IMR-90 (cell line): ENCODE data around the gene CEBPB. TPM values are rescaled to one million over a fixed set of nuclear protein-coding genes. Genes with fewer than 3 reads are reported as not detected.

Experiments used
- ATAC-seq: fragments of 200-7000 bp; cut with Tn5 transposase; 2 replicates; pipeline ENCODE4 v1.9.1; 2020; ENCODE audit warnings: low read depth, mild to moderate bottlenecking, moderate library complexity
- BruUV-seq: library from RNA; stranded (reverse); fragments of 400-500 nt; replicated peaks from 2 replicates; lab custom pipeline; 2021; lab: Mats Ljungman, UMichigan
- CTCF ChIA-PET: fragments of 300-600 bp; formaldehyde crosslinking; extraction: SDS; loops from one replicate; lab custom pipeline; 2021; ENCODE audit warnings: antibody characterized with exemption; lab: Yijun Ruan, JAX
- POLR2A ChIA-PET: fragments of 300-600 bp; sonication (Branson Sonifier 250); formaldehyde crosslinking; loops from one replicate; lab custom pipeline; 2022; ENCODE audit warnings: antibody characterized with exemption; ENCODE audit not compliant: unreplicated experiment; lab: Charles Lee
- DNase-seq: peaks from one replicate; pipeline ENCODE4 v3.0.0; 2013
- H2AFZ ChIP-seq: replicated peaks from 2 replicates; pipeline ENCODE3; 2013; ENCODE audit warnings: low read length, mild to moderate bottlenecking; ENCODE audit not compliant: poor library complexity
- H2AK5ac ChIP-seq: 2 replicates; pipeline ENCODE4 v1.6.1; 2013; ENCODE audit warnings: low read depth, low read length, inconsistent platforms
- H2AK9ac ChIP-seq: replicated peaks from 2 replicates; pipeline ENCODE3; 2013; ENCODE audit warnings: mild to moderate bottlenecking, low read depth, low read length, moderate library complexity; ENCODE audit not compliant: poor library complexity
- H2BK120ac ChIP-seq: 2 replicates; pipeline ENCODE4 v1.6.1; 2013; ENCODE audit warnings: low read depth, low read length, inconsistent platforms
- H2BK15ac ChIP-seq: 3 replicates; pipeline ENCODE4 v1.6.1; 2013; ENCODE audit warnings: low read depth, low read length, inconsistent platforms
- H2BK20ac ChIP-seq: 2 replicates; pipeline ENCODE4 v1.6.1; 2013; ENCODE audit warnings: low read depth, mild to moderate bottlenecking, inconsistent platforms, low read length, moderate library complexity
- H2BK5ac ChIP-seq: 2 replicates; pipeline ENCODE4 v1.6.1; 2013; ENCODE audit warnings: mild to moderate bottlenecking, low read depth, low read length, inconsistent platforms; ENCODE audit not compliant: poor library complexity, severe bottlenecking
- H3K14ac ChIP-seq: replicated peaks from 2 replicates; pipeline ENCODE4 v1.6.1; 2013; ENCODE audit warnings: low read depth, low read length, inconsistent platforms
- H3K18ac ChIP-seq: 2 replicates; pipeline ENCODE4 v1.6.1; 2013; ENCODE audit warnings: low read depth, low read length, control low read depth
- H3K23ac ChIP-seq: 2 replicates; pipeline ENCODE4 v1.6.1; 2013; ENCODE audit warnings: low read depth, low read length, inconsistent platforms
- H3K27ac ChIP-seq: 2 replicates; pipeline ENCODE4 v1.5.1; 2013; ENCODE audit warnings: mild to moderate bottlenecking, control low read depth, low read length; ENCODE audit not compliant: insufficient read depth
- H3K27me3 ChIP-seq: 2 replicates; pipeline ENCODE4 v1.6.1; 2013; ENCODE audit warnings: low read length; ENCODE audit not compliant: control insufficient read depth, insufficient read depth
- H3K36me3 ChIP-seq: 2 replicates; pipeline ENCODE4 v1.6.1; 2013; ENCODE audit warnings: low read length, mixed read lengths; ENCODE audit not compliant: control insufficient read depth, insufficient read depth
- H3K4ac ChIP-seq: 2 replicates; pipeline ENCODE4 v1.6.1; 2013; ENCODE audit warnings: low read depth, low read length, inconsistent platforms
- H3K4me1 ChIP-seq: 2 replicates; pipeline ENCODE4 v1.6.1; 2013; ENCODE audit warnings: low read length, mixed read lengths; ENCODE audit not compliant: control insufficient read depth, insufficient read depth
- H3K4me2 ChIP-seq: 2 replicates; pipeline ENCODE4 v1.6.1; 2013; ENCODE audit warnings: low read depth, mild to moderate bottlenecking, control low read depth, low read length, moderate library complexity
- H3K4me3 ChIP-seq: 2 replicates; pipeline ENCODE4 v1.5.1; 2013; ENCODE audit warnings: low read depth, mild to moderate bottlenecking, control low read depth, low read length, moderate library complexity; ENCODE audit not compliant: insufficient read depth
- H3K56ac ChIP-seq: 2 replicates; pipeline ENCODE4 v1.6.1; 2013; ENCODE audit warnings: low read length, inconsistent platforms; ENCODE audit not compliant: insufficient read depth; ENCODE audit errors: extremely low read depth
- H3K79me1 ChIP-seq, 2 experiments: 2 replicates each; pipeline ENCODE4 v1.6.1; 2013; ENCODE audit warnings: low read length in 2 of 2, inconsistent platforms in 1 of 2, low read depth in 1 of 2
- H3K9ac ChIP-seq: 2 replicates; pipeline ENCODE4 v1.6.1; 2013; ENCODE audit warnings: low read depth, low read length, control low read depth
- H3K9me1 ChIP-seq: 2 replicates; pipeline ENCODE4 v1.6.1; 2013; ENCODE audit warnings: low read length, inconsistent platforms; ENCODE audit not compliant: insufficient read depth
- H3K9me3 ChIP-seq: 2 replicates; pipeline ENCODE4 v1.6.1; 2013; ENCODE audit warnings: low read length; ENCODE audit not compliant: control insufficient read depth, insufficient read depth
- H4K20me1 ChIP-seq: 2 replicates; pipeline ENCODE4 v1.6.1; 2013; ENCODE audit warnings: low read length, inconsistent platforms; ENCODE audit not compliant: insufficient read depth
- H4K5ac ChIP-seq: 2 replicates; pipeline ENCODE4 v1.6.1; 2013; ENCODE audit warnings: mild to moderate bottlenecking, low read depth, low read length, control low read depth
- H4K8ac ChIP-seq, 2 experiments: 2 replicates each; pipeline ENCODE4 v1.6.1; 2013; ENCODE audit warnings: low read depth in 2 of 2, low read length in 2 of 2, control low read depth in 1 of 2, inconsistent platforms in 1 of 2
- H4K91ac ChIP-seq: 2 replicates; pipeline ENCODE4 v1.6.1; 2013; ENCODE audit warnings: low read depth, low read length, inconsistent platforms; ENCODE audit not compliant: insufficient read depth
- BHLHE40 ChIP-seq: fragments of 150-350 bp; IDR thresholded peaks from 2 replicates; pipeline ENCODE4 v1.6.1; 2016; ENCODE audit warnings: mild to moderate bottlenecking, low read depth, low read length
- CEBPB ChIP-seq: IDR thresholded peaks from 2 replicates; pipeline ENCODE4 v1.6.1; 2012; ENCODE audit warnings: low read depth, low read length, improper control_type of control experiment
- CHD1 ChIP-seq: IDR thresholded peaks from 2 replicates; pipeline ENCODE4 v1.6.1; 2012; ENCODE audit warnings: low read depth, low read length, improper control_type of control experiment
- FOS ChIP-seq: fragments of 150-350 bp; IDR thresholded peaks from 2 replicates; pipeline ENCODE4 v1.6.1; 2016; ENCODE audit warnings: low read depth, low read length
- MAFK ChIP-seq: IDR thresholded peaks from 2 replicates; pipeline ENCODE4 v1.6.1; 2012; ENCODE audit warnings: low read depth, low read length, improper control_type of control experiment
- MXI1 ChIP-seq: IDR thresholded peaks from 2 replicates; pipeline ENCODE4 v1.6.1; 2012; ENCODE audit warnings: low read depth, mild to moderate bottlenecking, low read length, moderate library complexity, borderline replicate concordance
- POLR2A ChIP-seq: IDR thresholded peaks from 2 replicates; pipeline ENCODE4 v1.6.1; 2012; ENCODE audit warnings: mild to moderate bottlenecking, low read depth, low read length
- RCOR1 ChIP-seq: IDR thresholded peaks from 2 replicates; pipeline ENCODE4 v1.6.1; 2012; ENCODE audit warnings: mild to moderate bottlenecking, low read length, improper control_type of control experiment; ENCODE audit not compliant: insufficient replicate concordance
- RFX5 ChIP-seq: IDR thresholded peaks from 2 replicates; pipeline ENCODE4 v1.8.0; 2012; ENCODE audit warnings: low read depth, mild to moderate bottlenecking, low read length, moderate library complexity
- SMC3 ChIP-seq: fragments of 150-350 bp; IDR thresholded peaks from 2 replicates; pipeline ENCODE4 v1.6.1; 2016; ENCODE audit warnings: low read depth, mild to moderate bottlenecking, antibody characterized with exemption, low read length, moderate library complexity
- WGBS, 2 experiments: methylation state at CpG; one replicate each; pipeline versions ENCODE4 v1.1.5 to v1.1.7; 2013; ENCODE audit warnings: missing lambda C conversion rate in 2 of 2; ENCODE audit not compliant: insufficient read length in 1 of 2; ENCODE audit errors: extremely low coverage in 2 of 2; 5-methylcytosine and 5-hydroxymethylcytosine counted together
- dilution Hi-C: fragments of 300-500 bp; cut with HindIII; formaldehyde crosslinking; loops from one replicate; pipeline ENCODE4 v1.14.3; 2018; ENCODE audit warnings: low sequenced_read_pairs; ENCODE audit not compliant: unreplicated experiment
- in situ Hi-C: fragments of 300-500 bp; cut with MboI; formaldehyde crosslinking; loops from 3 replicates; pipeline ENCODE4 v1.14.3; 2019; ENCODE audit warnings: low sequenced_read_pairs, inconsistent platforms, mixed read lengths
- intact Hi-C: fragments of 100-400 bp; cut with micrococcal nuclease; formaldehyde crosslinking; loops from 2 replicates; pipeline ENCODE4 v1.10.0; 2022
- polyA plus RNA-seq, 3 experiments: library from polyadenylated mRNA; depleted of rRNA; stranded (reverse); fragments of >200 nt; gene quantifications; 2 replicates each; pipeline ENCODE4 v1.2.3, GENCODE V29; 2012; ENCODE audit warnings: low replicate concordance in 1 of 3
- total RNA-seq: library from RNA; depleted of rRNA; stranded (reverse); fragments of >200 nt; gene quantifications from 2 replicates; pipeline ENCODE4 v1.2.3, GENCODE V29; 2012
- TF ChIP-seq, protein P1 (sequence below): fragments of 150-350 bp; IDR thresholded peaks from 2 replicates; pipeline ENCODE4 v1.6.1; 2017; ENCODE audit warnings: mild to moderate bottlenecking, antibody characterized with exemption, low read length, low read depth
- TF ChIP-seq, protein P2 (sequence below): fragments of 150-350 bp; IDR thresholded peaks from 2 replicates; pipeline ENCODE4 v1.6.1; 2016; ENCODE audit warnings: low read depth, mild to moderate bottlenecking, low read length, moderate library complexity, borderline replicate concordance
- TF ChIP-seq, protein P3 (sequence below): conservative IDR thresholded peaks from 2 replicates; pipeline ENCODE4 v1.5.1; 2012; ENCODE audit warnings: mild to moderate bottlenecking, low read depth, low read length, improper control_type of control experiment

CEBPB gene
- total and polyA plus RNA-seq, 2 of the 4 experiments (the other 2 are of a cell fraction) = 3.4 to 17.4 TPM

DNA sequence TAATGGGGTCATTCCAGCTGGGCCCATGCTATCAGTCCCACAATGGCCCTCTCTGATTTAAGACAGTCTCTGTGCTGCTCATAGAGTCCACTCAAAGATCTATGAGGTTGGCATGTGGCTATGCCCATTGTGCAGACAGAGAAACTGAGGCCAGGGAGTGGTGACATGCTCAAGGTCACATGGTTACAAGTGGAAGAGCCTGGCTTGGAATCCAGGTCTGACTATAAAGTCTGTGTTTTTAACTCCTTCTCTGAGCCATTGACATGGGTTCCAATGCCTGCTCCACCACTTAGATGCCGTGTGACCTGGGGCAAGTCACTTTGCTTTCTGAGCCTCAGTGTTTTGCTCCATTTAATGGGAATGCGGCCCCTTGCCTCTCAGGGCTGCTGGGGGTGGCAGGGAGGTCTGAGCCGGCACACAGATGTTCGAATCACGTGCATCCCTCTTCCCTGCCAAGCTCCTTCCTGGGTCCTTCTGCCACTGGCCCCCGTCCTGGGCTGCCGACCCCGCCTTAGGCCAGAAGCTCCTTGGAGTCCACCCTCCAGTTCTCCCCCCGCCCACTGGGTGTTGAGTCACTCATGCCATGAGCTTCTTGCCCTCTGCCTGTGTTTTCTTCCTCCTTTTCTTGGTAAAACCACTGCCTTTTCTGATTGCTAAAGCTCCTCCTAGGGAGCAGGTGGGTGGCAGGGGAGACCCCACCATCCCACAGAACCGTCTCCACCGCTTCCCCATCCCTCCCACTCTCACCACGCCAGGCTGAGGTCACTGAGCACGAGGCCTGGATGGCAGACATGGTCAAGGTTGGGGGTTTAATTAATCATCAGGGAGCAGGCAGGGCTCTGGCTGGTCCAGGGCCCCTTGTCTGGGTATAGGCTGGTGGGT, 35.7 kb downstream of the CEBPB start:
- Histone ChIP-seq H3K4ac (peak overlapping the region; percentile 87), H3K9me3 (peaks cover 2% of the 10 kb centered on the region; the same call in 1 of the 2 replicates), H3K56ac (no peak overlapping the region), H3K4me3 (no peak overlapping the region), H2BK5ac (peak overlapping the region; percentile 79), H3K4me2 (no peak overlapping the region), H2BK20ac (peak overlapping the region; percentile 96), H4K5ac (peak overlapping the region; percentile 90), H3K27ac (peak overlapping the region; percentile 68), H4K8ac (peak overlapping the region; percentile 41 to 93; a peak in 3 of 4 replicates), H3K79me1 (peaks cover 0 to 6% of the 10 kb centered on the region in 2 experiments; a peak in 2 of 4 replicates), H3K36me3 (no peaks in the 10 kb centered on the region), H2AFZ (peak overlapping the region; percentile 88), H3K9ac (no peak overlapping the region), H2AK5ac (peak overlapping the region; percentile 98), H3K14ac (peak overlapping the region; percentile 97), H3K9me1 (peaks cover 25% of the 10 kb centered on the region), H4K91ac (peak overlapping the region; percentile 89), H2BK15ac (peak overlapping the region; percentile 90; the same call in 2 of the 3 replicates), H3K23ac (peak overlapping the region; percentile 58), H4K20me1 (no peaks in the 10 kb centered on the region), H3K27me3 (no peaks in the 10 kb centered on the region), H3K18ac (peak overlapping the region; percentile 84), H2AK9ac (peak overlapping the region; percentile 99), H2BK120ac (peak overlapping the region; percentile 94), H3K4me1 (peaks cover 23% of the 10 kb centered on the region)
- intact Hi-C loops = no loop called here
- ChIA-PET POLR2A (no interaction called here), CTCF (interaction anchor here (1.3 kb wide), 1 partner anchor 9 kb away, joined by 3 read pairs; no protein-coding TSS in a partner anchor)
- in situ Hi-C loops = no loop called here
- 100% methylated on average over 1 of the region's 13 CpGs; no CpG with 5 or more reads in 1 of the 2 experiments for WGBS, 2 experiments
- peak; percentile 68 for DNase-seq
- peak; percentile 36; the same call in 1 of the 2 replicates for ATAC-seq
- dilution Hi-C loops = no loop called here
- BruUV-seq = no TSS peak
- TF ChIP-seq, protein P1, sequence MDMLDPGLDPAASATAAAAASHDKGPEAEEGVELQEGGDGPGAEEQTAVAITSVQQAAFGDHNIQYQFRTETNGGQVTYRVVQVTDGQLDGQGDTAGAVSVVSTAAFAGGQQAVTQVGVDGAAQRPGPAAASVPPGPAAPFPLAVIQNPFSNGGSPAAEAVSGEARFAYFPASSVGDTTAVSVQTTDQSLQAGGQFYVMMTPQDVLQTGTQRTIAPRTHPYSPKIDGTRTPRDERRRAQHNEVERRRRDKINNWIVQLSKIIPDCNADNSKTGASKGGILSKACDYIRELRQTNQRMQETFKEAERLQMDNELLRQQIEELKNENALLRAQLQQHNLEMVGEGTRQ = no peak
- TF ChIP-seq RFX5 = no peak
- TF ChIP-seq POLR2A = no peak
- TF ChIP-seq CHD1 = no peak
- TF ChIP-seq FOS = peak; percentile 35; the same call in 1 of the 2 replicates
- no peak for TF ChIP-seq MXI1
- TF ChIP-seq RCOR1 = no peak
- no peak; the same call in 1 of the 2 replicates for TF ChIP-seq BHLHE40
- TF ChIP-seq, protein P2, sequence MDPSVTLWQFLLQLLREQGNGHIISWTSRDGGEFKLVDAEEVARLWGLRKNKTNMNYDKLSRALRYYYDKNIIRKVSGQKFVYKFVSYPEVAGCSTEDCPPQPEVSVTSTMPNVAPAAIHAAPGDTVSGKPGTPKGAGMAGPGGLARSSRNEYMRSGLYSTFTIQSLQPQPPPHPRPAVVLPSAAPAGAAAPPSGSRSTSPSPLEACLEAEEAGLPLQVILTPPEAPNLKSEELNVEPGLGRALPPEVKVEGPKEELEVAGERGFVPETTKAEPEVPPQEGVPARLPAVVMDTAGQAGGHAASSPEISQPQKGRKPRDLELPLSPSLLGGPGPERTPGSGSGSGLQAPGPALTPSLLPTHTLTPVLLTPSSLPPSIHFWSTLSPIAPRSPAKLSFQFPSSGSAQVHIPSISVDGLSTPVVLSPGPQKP = no peak
- TF ChIP-seq MAFK = no peak
- TF ChIP-seq CEBPB = 0 out of 2 replicates have a peak, but pooled peaks have one; percentile 5
- TF ChIP-seq SMC3 = no peak
- TF ChIP-seq, protein P3, sequence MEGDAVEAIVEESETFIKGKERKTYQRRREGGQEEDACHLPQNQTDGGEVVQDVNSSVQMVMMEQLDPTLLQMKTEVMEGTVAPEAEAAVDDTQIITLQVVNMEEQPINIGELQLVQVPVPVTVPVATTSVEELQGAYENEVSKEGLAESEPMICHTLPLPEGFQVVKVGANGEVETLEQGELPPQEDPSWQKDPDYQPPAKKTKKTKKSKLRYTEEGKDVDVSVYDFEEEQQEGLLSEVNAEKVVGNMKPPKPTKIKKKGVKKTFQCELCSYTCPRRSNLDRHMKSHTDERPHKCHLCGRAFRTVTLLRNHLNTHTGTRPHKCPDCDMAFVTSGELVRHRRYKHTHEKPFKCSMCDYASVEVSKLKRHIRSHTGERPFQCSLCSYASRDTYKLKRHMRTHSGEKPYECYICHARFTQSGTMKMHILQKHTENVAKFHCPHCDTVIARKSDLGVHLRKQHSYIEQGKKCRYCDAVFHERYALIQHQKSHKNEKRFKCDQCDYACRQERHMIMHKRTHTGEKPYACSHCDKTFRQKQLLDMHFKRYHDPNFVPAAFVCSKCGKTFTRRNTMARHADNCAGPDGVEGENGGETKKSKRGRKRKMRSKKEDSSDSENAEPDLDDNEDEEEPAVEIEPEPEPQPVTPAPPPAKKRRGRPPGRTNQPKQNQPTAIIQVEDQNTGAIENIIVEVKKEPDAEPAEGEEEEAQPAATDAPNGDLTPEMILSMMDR = no peak
